Natural killer cell (primary cell): ENCODE data around the gene PLEKHH2. TPM values are rescaled to one million over a fixed set of nuclear protein-coding genes. Genes with fewer than 3 reads are reported as not detected.

ENCODE experiments used
- ATAC-seq, 3 donors: fragments of 150-1000 bp in 2 of 3; fragments of 200-7000 bp in 1 of 3; cut with Tn5 transposase; 1 replicate in 1 of 3; 2 replicates in 2 of 3; pipeline ENCODE4 v1.10.0; 2021; ENCODE audit warnings: mild to moderate bottlenecking in 2 of 3, moderate library complexity in 2 of 3
- DNase-seq, 2 donors: peaks; one replicate each; pipeline versions ENCODE4 v3.0.0 to v3.0.0-alpha.2; 2013 to 2021; ENCODE audit warnings: mixed read lengths in 1 of 2
- H3K27ac ChIP-seq: one replicate; pipeline ENCODE4 v1.5.1; 2013; ENCODE audit warnings: mild to moderate bottlenecking, low read length
- H3K27me3 ChIP-seq: one replicate; pipeline ENCODE4 v1.6.1; 2013; ENCODE audit warnings: low read length; ENCODE audit not compliant: control insufficient read depth, insufficient read depth
- H3K36me3 ChIP-seq: one replicate; pipeline ENCODE4 v1.6.1; 2013; ENCODE audit warnings: low read length; ENCODE audit not compliant: control insufficient read depth, insufficient read depth
- H3K4me1 ChIP-seq: one replicate; pipeline ENCODE4 v1.6.1; 2013; ENCODE audit warnings: low read length; ENCODE audit not compliant: control insufficient read depth, insufficient read depth
- H3K4me3 ChIP-seq: one replicate; pipeline ENCODE4 v1.5.1; 2013; ENCODE audit warnings: low read length
- H3K9me3 ChIP-seq: one replicate; pipeline ENCODE4 v1.6.1; 2013; ENCODE audit warnings: low read length; ENCODE audit not compliant: control insufficient read depth, insufficient read depth
- H3K27ac Mint-ChIP-seq, 2 donors: one replicate each; pipeline ENCODE4 v1.8.0; 2022; ENCODE audit warnings: mild to moderate bottlenecking in 2 of 2, mixed read lengths in 2 of 2, moderate library complexity in 1 of 2
- H3K27me3 Mint-ChIP-seq, 2 donors: one replicate each; pipeline ENCODE4 v1.8.0; 2022; ENCODE audit warnings: low read depth in 2 of 2, mixed read lengths in 2 of 2
- H3K36me3 Mint-ChIP-seq: one replicate; pipeline ENCODE4 v1.8.0; 2022; ENCODE audit warnings: mixed read lengths
- H3K4me1 Mint-ChIP-seq, 2 donors: one replicate each; pipeline ENCODE4 v1.8.0; 2022; ENCODE audit warnings: mixed read lengths in 2 of 2
- H3K4me3 Mint-ChIP-seq: one replicate; pipeline ENCODE4 v1.8.0; 2022; ENCODE audit warnings: mild to moderate bottlenecking, moderate library complexity, mixed read lengths
- H3K9me3 Mint-ChIP-seq, 2 donors: one replicate each; pipeline ENCODE4 v1.8.0; 2022; ENCODE audit warnings: mixed read lengths in 2 of 2
- CTCF ChIP-seq: fragments of 200-600 bp; IDR thresholded peaks from one replicate; pipeline ENCODE4 v1.8.0; 2022; ENCODE audit warnings: antibody characterized with exemption
- WGBS: methylation state at CpG from one replicate; pipeline ENCODE4 v1.1.7; 2013; ENCODE audit warnings: missing lambda C conversion rate; ENCODE audit not compliant: insufficient coverage; 5-methylcytosine and 5-hydroxymethylcytosine counted together
- intact Hi-C: fragments of 100-400 bp; cut with micrococcal nuclease; formaldehyde crosslinking; loops from one replicate; pipeline ENCODE4 v1.14.2; 2022
- total RNA-seq, 4 donors: library from RNA; stranded (reverse); fragments of 120-200 nt in 1 of 4; gene quantifications; one replicate each; pipeline versions ENCODE4 v1.2.3 to v1.2.4, GENCODE V29; 2013 to 2022

The PLEKHH2 gene
- total RNA-seq, 3 donors from 2014 or later (not counting 1 experiment from before 2014, with no cell fraction given): 0.07 to 0.28 (median 0.19) TPM

GRCh38 chr2:43717322-43717721 is 80.3 kb downstream of the PLEKHH2 start:
- H3K36me3 ChIP-seq: no peaks in the 10 kb centered on the region
- H3K27me3 ChIP-seq: peaks cover 6% of the 10 kb centered on the region
- Mint-ChIP-seq H3K9me3 (no peaks in the 10 kb centered on the region), H3K4me3 (no peak overlapping the region), H3K27ac (no peak overlapping the region), H3K36me3 (no peaks in the 10 kb centered on the region), H3K4me1 (no peaks in the 10 kb centered on the region), H3K27me3 (peaks cover 17 to 35% of the 10 kb centered on the region in 2 donors)
- no peaks in the 10 kb centered on the region for H3K9me3 ChIP-seq
- no peak for TF ChIP-seq CTCF
- H3K27ac ChIP-seq: no peak overlapping the region
- DNase-seq (no peak), ATAC-seq (no peak)
- intact Hi-C loops: no loop called here
- H3K4me1 ChIP-seq: no peaks in the 10 kb centered on the region
- H3K4me3 ChIP-seq: no peak overlapping the region

- Mint-ChIP-seq H3K4me3 (no peak overlapping the region), H3K36me3 (no peaks in the 10 kb centered on the region), H3K4me1 (no peaks in the 10 kb centered on the region), H3K9me3 (no peaks in the 10 kb centered on the region), H3K27me3 (peaks cover 15 to 32% of the 10 kb centered on the region in 2 donors), H3K27ac (no peak overlapping the region)
- no peak for ATAC-seq
- no peak for DNase-seq
- H3K4me3 ChIP-seq: no peak overlapping the region
- no peaks in the 10 kb centered on the region for H3K9me3 ChIP-seq
- no peak overlapping the region for H3K27ac ChIP-seq
- peaks cover 4% of the 10 kb centered on the region for H3K27me3 ChIP-seq
- H3K36me3 ChIP-seq: no peaks in the 10 kb centered on the region
- 100% methylated on average over 2 of the region's 5 CpGs for WGBS
- intact Hi-C loops: no loop called here
- TF ChIP-seq CTCF: no peak
- no peaks in the 10 kb centered on the region for H3K4me1 ChIP-seq
Observed at GRCh38 chr2:43718530-43719124, 81.6 kb downstream of the PLEKHH2 start.

- H3K36me3 Mint-ChIP-seq: no peaks in the 10 kb centered on the region
- 79% methylated on average over 3 of the region's 4 CpGs for WGBS
- peaks cover 2% of the 10 kb centered on the region for H3K27me3 ChIP-seq
- peaks cover 9 to 23% of the 10 kb centered on the region in 2 donors for H3K27me3 Mint-ChIP-seq
- H3K27ac Mint-ChIP-seq: no peak overlapping the region
- intact Hi-C loops: no loop called here
- no peaks in the 10 kb centered on the region for H3K9me3 ChIP-seq
- ATAC-seq: no peak
- TF ChIP-seq CTCF: no peak
- no peaks in the 10 kb centered on the region for H3K4me1 Mint-ChIP-seq
- no peaks in the 10 kb centered on the region for H3K4me1 ChIP-seq
- H3K4me3 ChIP-seq: no peak overlapping the region
- H3K9me3 Mint-ChIP-seq: no peaks in the 10 kb centered on the region
- no peak for DNase-seq
- no peak overlapping the region for H3K4me3 Mint-ChIP-seq
- H3K36me3 ChIP-seq: no peaks in the 10 kb centered on the region
- H3K27ac ChIP-seq: no peak overlapping the region
Observed at GRCh38 chr2:43724728-43725526, 87.9 kb downstream of the PLEKHH2 start.
